Neural crest cell (in vitro differentiated cells): ENCODE results near the gene RBBP5. TPM values are rescaled to one million over a fixed set of nuclear protein-coding genes. Genes with fewer than 3 reads are reported as not detected.

ENCODE experiments used
- DNase-seq: peaks from one replicate; pipeline ENCODE4 v3.0.0; 2021; ENCODE audit warnings: low read depth, mixed read lengths, low spot score
- H3K27ac Mint-ChIP-seq: one replicate; pipeline ENCODE4 v1.8.0; 2021; ENCODE audit warnings: mild to moderate bottlenecking, mixed read lengths; ENCODE audit not compliant: unreplicated experiment
- H3K27me3 Mint-ChIP-seq: 2 replicates; pipeline ENCODE4 v1.8.0; 2021; ENCODE audit warnings: low read depth, mild to moderate bottlenecking, mixed read lengths
- H3K36me3 Mint-ChIP-seq: 2 replicates; pipeline ENCODE4 v1.8.0; 2021; ENCODE audit warnings: low read depth, mild to moderate bottlenecking, mixed read lengths
- H3K4me1 Mint-ChIP-seq: 2 replicates; pipeline ENCODE4 v1.8.0; 2021; ENCODE audit warnings: mixed read lengths
- H3K4me3 Mint-ChIP-seq: one replicate; pipeline ENCODE4 v1.8.0; 2021; ENCODE audit warnings: mild to moderate bottlenecking, mixed read lengths
- H3K9me3 Mint-ChIP-seq: 2 replicates; pipeline ENCODE4 v1.8.0; 2021; ENCODE audit warnings: mixed read lengths
- CTCF ChIP-seq: fragments of 200-600 bp; sonication (generic); conservative IDR thresholded peaks from 2 replicates; pipeline ENCODE4 v1.5.0; 2021; ENCODE audit warnings: antibody characterized with exemption, mild to moderate bottlenecking
- long read RNA-seq: library from polyadenylated mRNA; unstranded; transcript quantifications from one replicate; pipeline ENCODE4 v2.0.0, GENCODE V29; 2020
- total RNA-seq: library from RNA; stranded (reverse); gene quantifications from 2 replicates; pipeline ENCODE4 v1.2.1, GENCODE V29; 2021

The RBBP5 gene
- total RNA-seq: 22.8 and 24.1 TPM in 2 replicates
- long read RNA-seq, full-length matches to known transcripts: 33 of 67 reads
- long read RNA-seq, partial matches to known transcripts: 16 of 67 reads
- long read RNA-seq, other reads (novel, unspliced or antisense): 18 of 67 reads

GRCh38 chr1:205121660-205122488 is at the start of gene RBBP5:
RBBP5 (minus strand) TSS chr1:205121978; CDS start chr1:205121873, 105 bp downstream.
- DNase-seq: peak; percentile 89
- H3K36me3 Mint-ChIP-seq: no peaks in the 10 kb centered on the region
- no peaks in the 10 kb centered on the region for H3K9me3 Mint-ChIP-seq
- peaks cover 31% of the 10 kb centered on the region for H3K4me1 Mint-ChIP-seq
- TF ChIP-seq CTCF: peak; percentile 65
- H3K27ac Mint-ChIP-seq: peak within 1 kb of the TSS; percentile 100
- H3K4me3 Mint-ChIP-seq: peak within 1 kb of the TSS; percentile 99
- no peaks in the 10 kb centered on the region for H3K27me3 Mint-ChIP-seq

GRCh38 chr1:205171369-205171768 is 49.6 kb upstream of the RBBP5 start:
- no peak overlapping the region for H3K4me3 Mint-ChIP-seq
- H3K9me3 Mint-ChIP-seq: no peaks in the 10 kb centered on the region
- no peaks in the 10 kb centered on the region for H3K4me1 Mint-ChIP-seq
- H3K27me3 Mint-ChIP-seq: no peaks in the 10 kb centered on the region
- peaks cover 5% of the 10 kb centered on the region for H3K36me3 Mint-ChIP-seq
- no peak for DNase-seq
- TF ChIP-seq CTCF: no peak
- H3K27ac Mint-ChIP-seq: peak overlapping the region; percentile 39

- no peaks in the 10 kb centered on the region for H3K27me3 Mint-ChIP-seq
- H3K27ac Mint-ChIP-seq: no peak overlapping the region
- no peak for DNase-seq
- H3K36me3 Mint-ChIP-seq: peaks cover 6% of the 10 kb centered on the region
- H3K9me3 Mint-ChIP-seq: no peaks in the 10 kb centered on the region
- H3K4me1 Mint-ChIP-seq: no peaks in the 10 kb centered on the region
- no peak overlapping the region for H3K4me3 Mint-ChIP-seq
- TF ChIP-seq CTCF: no peak
These were observed 48.9 kb upstream of the RBBP5 start for GRCh38 chr1:205170532-205171269.

GRCh38 chr1:205169248-205169647 is 47.5 kb upstream of the RBBP5 start:
- Mint-ChIP-seq H3K27me3 (no peaks in the 10 kb centered on the region), H3K27ac (no peak overlapping the region), H3K36me3 (peaks cover 11% of the 10 kb centered on the region), H3K9me3 (no peaks in the 10 kb centered on the region), H3K4me3 (no peak overlapping the region), H3K4me1 (no peaks in the 10 kb centered on the region)
- DNase-seq: no peak
- no peak for TF ChIP-seq CTCF

GRCh38 chr1:205168291-205168690 is 46.5 kb upstream of the RBBP5 start:
- peaks cover 16% of the 10 kb centered on the region for H3K36me3 Mint-ChIP-seq
- H3K4me3 Mint-ChIP-seq: no peak overlapping the region
- H3K27ac Mint-ChIP-seq: no peak overlapping the region
- no peaks in the 10 kb centered on the region for H3K27me3 Mint-ChIP-seq
- no peaks in the 10 kb centered on the region for H3K9me3 Mint-ChIP-seq
- no peak for TF ChIP-seq CTCF
- no peak for DNase-seq
- H3K4me1 Mint-ChIP-seq: no peaks in the 10 kb centered on the region
